ENCODE results near the gene CACNA1C.

Gene CACNA1C

GRCh38 chr12:2492236-2492635 lies 439.4 kb downstream of the CACNA1C start:
- peaks cover 9% of the 10 kb centered on the region for H3K27me3 Mint-ChIP-seq
- no peaks in the 10 kb centered on the region for H3K4me1 Mint-ChIP-seq (ENCODE audit: low read depth)
- no peaks in the 10 kb centered on the region for H3K36me3 Mint-ChIP-seq
- H3K9me3 Mint-ChIP-seq (ENCODE audit: low read depth): no peaks in the 10 kb centered on the region
- no peak overlapping the region for H3K4me3 Mint-ChIP-seq
- H3K27ac Mint-ChIP-seq: no peak overlapping the region

GRCh38 chr12:2493086-2493485 lies 440.3 kb downstream of the CACNA1C start:
- Mint-ChIP-seq H3K9me3 (ENCODE audit: low read depth) (no peaks in the 10 kb centered on the region), H3K36me3 (no peaks in the 10 kb centered on the region), H3K4me3 (no peak overlapping the region), H3K27me3 (peaks cover 9% of the 10 kb centered on the region), H3K27ac (no peak overlapping the region), H3K4me1 (ENCODE audit: low read depth) (no peaks in the 10 kb centered on the region)

GRCh38 chr12:2494486-2495192 lies 441.9 kb downstream of the CACNA1C start:
- no peak overlapping the region for H3K27ac Mint-ChIP-seq
- peaks cover 11% of the 10 kb centered on the region for H3K27me3 Mint-ChIP-seq
- no peaks in the 10 kb centered on the region for H3K9me3 Mint-ChIP-seq (ENCODE audit: low read depth)
- H3K4me3 Mint-ChIP-seq: no peak overlapping the region
- H3K36me3 Mint-ChIP-seq: no peaks in the 10 kb centered on the region
- no peaks in the 10 kb centered on the region for H3K4me1 Mint-ChIP-seq (ENCODE audit: low read depth)

GRCh38 chr12:2495417-2496112 lies 442.8 kb downstream of the CACNA1C start:
- Mint-ChIP-seq H3K4me1 (ENCODE audit: low read depth) (no peaks in the 10 kb centered on the region), H3K27me3 (peaks cover 11% of the 10 kb centered on the region), H3K27ac (no peak overlapping the region), H3K9me3 (ENCODE audit: low read depth) (no peaks in the 10 kb centered on the region), H3K4me3 (no peak overlapping the region), H3K36me3 (no peaks in the 10 kb centered on the region)

GRCh38 chr12:2498964-2499500 lies 446.2 kb downstream of the CACNA1C start:
- Mint-ChIP-seq H3K27me3 (peaks cover 14% of the 10 kb centered on the region), H3K9me3 (ENCODE audit: low read depth) (no peaks in the 10 kb centered on the region), H3K4me3 (no peak overlapping the region), H3K4me1 (ENCODE audit: low read depth) (peaks cover 4% of the 10 kb centered on the region), H3K36me3 (no peaks in the 10 kb centered on the region), H3K27ac (no peak overlapping the region)

- H3K9me3 Mint-ChIP-seq (ENCODE audit: low read depth): no peaks in the 10 kb centered on the region
- H3K4me1 Mint-ChIP-seq (ENCODE audit: low read depth): peaks cover 4% of the 10 kb centered on the region
- H3K27me3 Mint-ChIP-seq: peaks cover 5% of the 10 kb centered on the region
- no peaks in the 10 kb centered on the region for H3K36me3 Mint-ChIP-seq
- no peak overlapping the region for H3K4me3 Mint-ChIP-seq
- H3K27ac Mint-ChIP-seq: no peak overlapping the region
Measured at GRCh38 chr12:2501464-2502191, 448.8 kb downstream of the CACNA1C start.

- Mint-ChIP-seq H3K27ac (no peak overlapping the region), H3K4me3 (no peak overlapping the region), H3K27me3 (peaks cover 5% of the 10 kb centered on the region), H3K4me1 (ENCODE audit: low read depth) (peaks cover 4% of the 10 kb centered on the region), H3K9me3 (ENCODE audit: low read depth) (no peaks in the 10 kb centered on the region), H3K36me3 (no peaks in the 10 kb centered on the region)
Measured at GRCh38 chr12:2503036-2503435, 450.2 kb downstream of the CACNA1C start.

GRCh38 chr12:2503762-2504161 lies 451.0 kb downstream of the CACNA1C start:
- peaks cover 3% of the 10 kb centered on the region for H3K27me3 Mint-ChIP-seq
- H3K27ac Mint-ChIP-seq: no peak overlapping the region
- H3K36me3 Mint-ChIP-seq: no peaks in the 10 kb centered on the region
- no peaks in the 10 kb centered on the region for H3K9me3 Mint-ChIP-seq (ENCODE audit: low read depth)
- no peak overlapping the region for H3K4me3 Mint-ChIP-seq
- H3K4me1 Mint-ChIP-seq (ENCODE audit: low read depth): peaks cover 4% of the 10 kb centered on the region

- Mint-ChIP-seq H3K4me3 (no peak overlapping the region), H3K27ac (no peak overlapping the region), H3K9me3 (ENCODE audit: low read depth) (no peaks in the 10 kb centered on the region), H3K4me1 (ENCODE audit: low read depth) (peaks cover 4% of the 10 kb centered on the region), H3K36me3 (no peaks in the 10 kb centered on the region), H3K27me3 (peaks cover 3% of the 10 kb centered on the region)
Measured at GRCh38 chr12:2504577-2504976, 451.8 kb downstream of the CACNA1C start.

GRCh38 chr12:2507814-2508213 lies 455.0 kb downstream of the CACNA1C start:
- Mint-ChIP-seq H3K27me3 (no peaks in the 10 kb centered on the region), H3K4me3 (no peak overlapping the region), H3K9me3 (ENCODE audit: low read depth) (no peaks in the 10 kb centered on the region), H3K36me3 (no peaks in the 10 kb centered on the region), H3K4me1 (ENCODE audit: low read depth) (no peaks in the 10 kb centered on the region), H3K27ac (no peak overlapping the region)

GRCh38 chr12:2509137-2509536 lies 456.4 kb downstream of the CACNA1C start:
- Mint-ChIP-seq H3K4me3 (no peak overlapping the region), H3K4me1 (ENCODE audit: low read depth) (no peaks in the 10 kb centered on the region), H3K36me3 (no peaks in the 10 kb centered on the region), H3K27ac (no peak overlapping the region), H3K27me3 (peaks cover 3% of the 10 kb centered on the region), H3K9me3 (ENCODE audit: low read depth) (no peaks in the 10 kb centered on the region)

GRCh38 chr12:2510045-2510444 lies 457.3 kb downstream of the CACNA1C start:
- Mint-ChIP-seq H3K9me3 (ENCODE audit: low read depth) (no peaks in the 10 kb centered on the region), H3K27me3 (peaks cover 3% of the 10 kb centered on the region), H3K4me1 (ENCODE audit: low read depth) (no peaks in the 10 kb centered on the region), H3K36me3 (no peaks in the 10 kb centered on the region), H3K27ac (no peak overlapping the region), H3K4me3 (no peak overlapping the region)

GRCh38 chr12:2513141-2514037 lies 460.6 kb downstream of the CACNA1C start:
- H3K4me1 Mint-ChIP-seq (ENCODE audit: low read depth): no peaks in the 10 kb centered on the region
- H3K4me3 Mint-ChIP-seq: no peak overlapping the region
- no peaks in the 10 kb centered on the region for H3K9me3 Mint-ChIP-seq (ENCODE audit: low read depth)
- peaks cover 3% of the 10 kb centered on the region for H3K27me3 Mint-ChIP-seq
- no peaks in the 10 kb centered on the region for H3K36me3 Mint-ChIP-seq
- no peak overlapping the region for H3K27ac Mint-ChIP-seq

- Mint-ChIP-seq H3K27me3 (peaks cover 3% of the 10 kb centered on the region), H3K27ac (no peak overlapping the region)
Measured at GRCh38 chr12:2514038-2514340, 461.2 kb downstream of the CACNA1C start.

More at GRCh38 chr12:2514038-2514340, 461.2 kb downstream of the CACNA1C start:
- H3K4me1 Mint-ChIP-seq (ENCODE audit: low read depth): no peaks in the 10 kb centered on the region
- no peak overlapping the region for H3K4me3 Mint-ChIP-seq
- no peaks in the 10 kb centered on the region for H3K36me3 Mint-ChIP-seq
- no peaks in the 10 kb centered on the region for H3K9me3 Mint-ChIP-seq (ENCODE audit: low read depth)

Data from activated naive CD8-positive, alpha-beta T cell (primary cell).